HG02852 (cell line): ENCODE results near the gene CRK.
"Not testable (repeated sequence)": the region's sequence is repeated elsewhere in the genome, so short reads cannot be mapped to it uniquely, and the experiment has no call there.

Experiments used
- ATAC-seq: cut with Tn5 transposase; IDR thresholded peaks from one replicate; pipeline ENCODE4 v1.9.1; 2021; ENCODE audit warnings: mild to moderate bottlenecking, moderate library complexity; ENCODE audit not compliant: unreplicated experiment

The CRK gene

GRCh38 chr17:1390432-1391367 is 65.3 kb downstream of the CRK start:
- no peak for ATAC-seq

GRCh38 chr17:1387490-1388227 is 68.4 kb downstream of the CRK start:
- not testable (repeated sequence) for ATAC-seq

- ATAC-seq = not testable (repeated sequence)
Observed at GRCh38 chr17:1386675-1387190, 69.3 kb downstream of the CRK start.

- ATAC-seq = no peak
Observed at GRCh38 chr17:1386265-1386664, 69.8 kb downstream of the CRK start.

GRCh38 chr17:1385861-1386260 is 70.2 kb downstream of the CRK start:
- ATAC-seq = no peak

GRCh38 chr17:1384905-1385435 is 71.1 kb downstream of the CRK start:
- ATAC-seq = no peak

- peak; percentile 61 for ATAC-seq
Observed at GRCh38 chr17:1379930-1380313, 76.1 kb downstream of the CRK start.

GRCh38 chr17:1379208-1379929 is 76.7 kb downstream of the CRK start:
- no peak for ATAC-seq

- not testable (repeated sequence) for ATAC-seq
Observed at GRCh38 chr17:1378476-1378860, 77.6 kb downstream of the CRK start.

GRCh38 chr17:1377334-1377733 is 78.7 kb downstream of the CRK start:
- ATAC-seq = no peak

GRCh38 chr17:1376061-1376460 is 80.0 kb downstream of the CRK start:
- ATAC-seq = no peak

GRCh38 chr17:1375615-1376014 is 80.4 kb downstream of the CRK start:
- ATAC-seq = no peak

GRCh38 chr17:1374431-1375177 is 81.4 kb downstream of the CRK start:
- no peak for ATAC-seq

GRCh38 chr17:1373707-1374237 is 82.3 kb downstream of the CRK start:
- ATAC-seq = no peak

- ATAC-seq = no peak
Observed at GRCh38 chr17:1372618-1373017, 83.4 kb downstream of the CRK start.

- ATAC-seq = no peak
Observed at GRCh38 chr17:1371893-1372590, 84.0 kb downstream of the CRK start.
